Natural killer cell (primary cell): Measurements from ENCODE around the gene KCNJ6. TPM values are rescaled to one million over a fixed set of nuclear protein-coding genes. Genes with fewer than 3 reads are reported as not detected.

Source experiments
- ATAC-seq, 3 donors: fragments of 150-1000 bp in 2 of 3; fragments of 200-7000 bp in 1 of 3; cut with Tn5 transposase; 1 replicate in 1 of 3; 2 replicates in 2 of 3; pipeline ENCODE4 v1.10.0; 2021; ENCODE audit warnings: mild to moderate bottlenecking in 2 of 3, moderate library complexity in 2 of 3
- DNase-seq, 2 donors: peaks; one replicate each; pipeline versions ENCODE4 v3.0.0 to v3.0.0-alpha.2; 2013 to 2021; ENCODE audit warnings: mixed read lengths in 1 of 2
- H3K27ac ChIP-seq: one replicate; pipeline ENCODE4 v1.5.1; 2013; ENCODE audit warnings: mild to moderate bottlenecking, low read length
- H3K27me3 ChIP-seq: one replicate; pipeline ENCODE4 v1.6.1; 2013; ENCODE audit warnings: low read length; ENCODE audit not compliant: control insufficient read depth, insufficient read depth
- H3K36me3 ChIP-seq: one replicate; pipeline ENCODE4 v1.6.1; 2013; ENCODE audit warnings: low read length; ENCODE audit not compliant: control insufficient read depth, insufficient read depth
- H3K4me1 ChIP-seq: one replicate; pipeline ENCODE4 v1.6.1; 2013; ENCODE audit warnings: low read length; ENCODE audit not compliant: control insufficient read depth, insufficient read depth
- H3K4me3 ChIP-seq: one replicate; pipeline ENCODE4 v1.5.1; 2013; ENCODE audit warnings: low read length
- H3K9me3 ChIP-seq: one replicate; pipeline ENCODE4 v1.6.1; 2013; ENCODE audit warnings: low read length; ENCODE audit not compliant: control insufficient read depth, insufficient read depth
- H3K27ac Mint-ChIP-seq, 2 donors: one replicate each; pipeline ENCODE4 v1.8.0; 2022; ENCODE audit warnings: mild to moderate bottlenecking in 2 of 2, mixed read lengths in 2 of 2, moderate library complexity in 1 of 2
- H3K27me3 Mint-ChIP-seq, 2 donors: one replicate each; pipeline ENCODE4 v1.8.0; 2022; ENCODE audit warnings: low read depth in 2 of 2, mixed read lengths in 2 of 2
- H3K36me3 Mint-ChIP-seq: one replicate; pipeline ENCODE4 v1.8.0; 2022; ENCODE audit warnings: mixed read lengths
- H3K4me1 Mint-ChIP-seq, 2 donors: one replicate each; pipeline ENCODE4 v1.8.0; 2022; ENCODE audit warnings: mixed read lengths in 2 of 2
- H3K4me3 Mint-ChIP-seq: one replicate; pipeline ENCODE4 v1.8.0; 2022; ENCODE audit warnings: mild to moderate bottlenecking, moderate library complexity, mixed read lengths
- H3K9me3 Mint-ChIP-seq, 2 donors: one replicate each; pipeline ENCODE4 v1.8.0; 2022; ENCODE audit warnings: mixed read lengths in 2 of 2
- WGBS: methylation state at CpG from one replicate; pipeline ENCODE4 v1.1.7; 2013; ENCODE audit warnings: missing lambda C conversion rate; ENCODE audit not compliant: insufficient coverage; 5-methylcytosine and 5-hydroxymethylcytosine counted together
- intact Hi-C: fragments of 100-400 bp; cut with micrococcal nuclease; formaldehyde crosslinking; loops from one replicate; pipeline ENCODE4 v1.14.2; 2022
- total RNA-seq, 4 donors: library from RNA; stranded (reverse); fragments of 120-200 nt in 1 of 4; gene quantifications; one replicate each; pipeline versions ENCODE4 v1.2.3 to v1.2.4, GENCODE V29; 2013 to 2022
- TF ChIP-seq, protein P1 (sequence below): fragments of 200-600 bp; IDR thresholded peaks from one replicate; pipeline ENCODE4 v1.8.0; 2022; ENCODE audit warnings: antibody characterized with exemption

KCNJ6 gene
- total RNA-seq, 3 donors from 2014 or later (not counting 1 experiment from before 2014, with no cell fraction given), result not detected

DNA sequence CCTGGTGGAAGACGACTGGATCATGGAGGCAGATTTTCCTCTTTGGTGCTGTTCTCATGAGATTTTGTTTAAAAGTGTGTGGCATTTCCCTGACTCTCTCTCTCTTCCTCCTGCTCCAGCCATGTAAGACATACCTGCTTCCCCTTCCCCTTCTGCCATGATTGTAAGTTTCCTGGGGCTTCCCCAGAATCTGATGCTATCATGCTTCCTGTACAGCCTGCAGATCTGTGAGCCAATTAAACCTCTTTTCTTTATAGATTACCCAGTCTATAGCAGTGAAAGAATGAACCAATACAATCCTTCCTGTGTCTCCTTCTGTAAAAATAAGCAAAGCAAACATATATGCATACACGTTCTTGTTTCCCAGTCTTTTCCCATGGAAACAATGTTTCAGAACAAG lies 276.5 kb downstream of the KCNJ6 start:
- ATAC-seq, result no peak
- no peaks in the 10 kb centered on the region for H3K9me3 Mint-ChIP-seq
- Histone ChIP-seq H3K27me3 (no peaks in the 10 kb centered on the region), H3K9me3 (no peaks in the 10 kb centered on the region), H3K27ac (no peak overlapping the region), H3K36me3 (no peaks in the 10 kb centered on the region), H3K4me1 (no peaks in the 10 kb centered on the region), H3K4me3 (no peak overlapping the region)
- no peak overlapping the region for H3K27ac Mint-ChIP-seq
- H3K36me3 Mint-ChIP-seq, result no peaks in the 10 kb centered on the region
- 90% methylated on average over 2 of the region's 2 CpGs for WGBS
- H3K27me3 Mint-ChIP-seq, result peaks cover 40 to 56% of the 10 kb centered on the region in 2 donors
- H3K4me1 Mint-ChIP-seq, result no peaks in the 10 kb centered on the region
- no peak overlapping the region for H3K4me3 Mint-ChIP-seq
- intact Hi-C loops, result no loop called here
- DNase-seq, result no peak
- TF ChIP-seq, protein P1, sequence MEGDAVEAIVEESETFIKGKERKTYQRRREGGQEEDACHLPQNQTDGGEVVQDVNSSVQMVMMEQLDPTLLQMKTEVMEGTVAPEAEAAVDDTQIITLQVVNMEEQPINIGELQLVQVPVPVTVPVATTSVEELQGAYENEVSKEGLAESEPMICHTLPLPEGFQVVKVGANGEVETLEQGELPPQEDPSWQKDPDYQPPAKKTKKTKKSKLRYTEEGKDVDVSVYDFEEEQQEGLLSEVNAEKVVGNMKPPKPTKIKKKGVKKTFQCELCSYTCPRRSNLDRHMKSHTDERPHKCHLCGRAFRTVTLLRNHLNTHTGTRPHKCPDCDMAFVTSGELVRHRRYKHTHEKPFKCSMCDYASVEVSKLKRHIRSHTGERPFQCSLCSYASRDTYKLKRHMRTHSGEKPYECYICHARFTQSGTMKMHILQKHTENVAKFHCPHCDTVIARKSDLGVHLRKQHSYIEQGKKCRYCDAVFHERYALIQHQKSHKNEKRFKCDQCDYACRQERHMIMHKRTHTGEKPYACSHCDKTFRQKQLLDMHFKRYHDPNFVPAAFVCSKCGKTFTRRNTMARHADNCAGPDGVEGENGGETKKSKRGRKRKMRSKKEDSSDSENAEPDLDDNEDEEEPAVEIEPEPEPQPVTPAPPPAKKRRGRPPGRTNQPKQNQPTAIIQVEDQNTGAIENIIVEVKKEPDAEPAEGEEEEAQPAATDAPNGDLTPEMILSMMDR, result no peak

DNA sequence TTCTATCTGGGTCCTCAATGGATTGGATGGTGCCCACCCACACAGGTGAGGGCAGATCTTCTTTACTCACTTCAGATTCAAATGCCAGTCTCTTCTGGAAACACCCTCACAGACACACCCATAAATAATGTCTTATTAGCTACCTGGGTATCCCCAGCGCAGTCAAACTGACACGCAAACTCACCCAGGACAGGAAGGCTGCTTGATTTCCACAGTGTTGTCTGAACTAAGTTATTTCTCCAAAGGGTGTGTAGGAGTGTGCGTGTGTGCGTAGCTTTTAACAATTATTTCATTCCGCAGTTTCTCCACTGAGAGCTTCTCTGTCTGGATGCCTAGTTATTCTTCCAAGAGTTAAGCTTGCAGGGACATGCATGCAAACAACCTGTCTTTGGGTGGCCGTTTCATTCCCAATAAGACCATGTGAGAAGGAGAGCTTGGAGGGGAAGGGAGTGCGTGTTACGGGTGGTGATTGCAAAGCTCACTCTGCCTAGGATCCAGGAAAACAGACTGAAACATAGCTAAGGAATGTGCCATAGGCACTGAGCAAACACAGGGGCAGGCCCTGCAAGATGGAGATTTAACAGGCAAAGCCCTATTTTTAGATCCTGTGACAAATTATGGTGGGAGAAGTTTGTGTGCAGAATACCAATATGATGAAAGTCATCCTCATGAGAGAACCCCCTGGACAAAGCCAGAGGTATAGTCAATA lies 280.0 kb downstream of the KCNJ6 start:
- no peak for DNase-seq
- H3K36me3 Mint-ChIP-seq, result no peaks in the 10 kb centered on the region
- H3K9me3 Mint-ChIP-seq, result no peaks in the 10 kb centered on the region

DNA sequence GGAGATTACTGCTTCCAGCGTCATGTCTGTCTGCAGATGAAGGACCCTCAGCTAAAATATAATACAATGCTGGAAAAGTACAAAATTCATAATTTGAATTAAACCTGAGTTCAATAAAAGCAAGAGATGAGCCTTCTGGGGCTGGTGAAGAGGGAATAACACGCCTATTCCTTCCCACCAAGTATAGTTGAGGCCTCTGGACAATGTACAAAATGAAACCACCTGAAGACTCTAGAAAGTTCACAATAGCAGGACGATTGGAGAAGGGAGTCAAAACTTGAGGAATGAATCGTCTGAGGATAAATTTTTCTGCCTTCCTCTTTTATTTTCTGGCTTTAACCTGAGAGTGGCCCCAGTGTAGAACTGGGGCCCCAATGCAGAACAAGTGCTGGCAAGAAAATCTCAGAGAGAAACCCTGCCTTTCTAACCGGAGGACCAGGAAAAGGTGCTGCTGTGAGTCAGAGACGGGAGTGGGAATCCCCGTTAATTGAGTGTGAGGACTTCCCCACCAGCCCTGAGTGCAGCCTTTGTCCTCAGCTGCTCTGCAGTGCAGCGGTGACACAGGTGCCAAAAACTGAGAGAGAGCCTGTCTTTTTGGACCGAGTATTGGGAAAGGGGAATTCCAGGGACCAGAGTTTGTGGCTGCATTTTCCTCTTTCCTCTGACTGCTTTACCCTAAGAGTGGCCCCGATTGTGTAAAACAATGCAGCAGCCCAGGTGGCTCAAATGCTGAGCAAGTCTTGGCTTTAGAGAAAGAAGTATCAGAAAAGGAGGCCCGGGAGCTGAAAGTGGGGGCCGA lies 284.7 kb downstream of the KCNJ6 start:
- Histone ChIP-seq H3K27me3 (peaks cover 2% of the 10 kb centered on the region), H3K36me3 (no peaks in the 10 kb centered on the region), H3K27ac (no peak overlapping the region), H3K4me3 (no peak overlapping the region), H3K9me3 (no peaks in the 10 kb centered on the region), H3K4me1 (no peaks in the 10 kb centered on the region)
- TF ChIP-seq, protein P1, result no peak
- 57% methylated on average over 10 of the region's 12 CpGs for WGBS
- ATAC-seq (peak in 1 of 3 donors; percentile 38), DNase-seq (peak in 1 of 2 donors; percentile 6)
- intact Hi-C loops, result no loop called here
- Mint-ChIP-seq H3K9me3 (no peaks in the 10 kb centered on the region), H3K4me3 (no peak overlapping the region), H3K36me3 (no peaks in the 10 kb centered on the region), H3K4me1 (no peaks in the 10 kb centered on the region), H3K27ac (no peak overlapping the region), H3K27me3 (peaks cover 35 to 74% of the 10 kb centered on the region in 2 donors)

More for the DNA sequence above, 280.0 kb downstream of the KCNJ6 start:
- H3K27me3 Mint-ChIP-seq, result peaks cover 33 to 72% of the 10 kb centered on the region in 2 donors
- Histone ChIP-seq H3K27me3 (peaks cover 2% of the 10 kb centered on the region), H3K27ac (no peak overlapping the region), H3K9me3 (no peaks in the 10 kb centered on the region), H3K36me3 (no peaks in the 10 kb centered on the region), H3K4me3 (no peak overlapping the region), H3K4me1 (no peaks in the 10 kb centered on the region)
- 87% methylated on average over 8 of the region's 8 CpGs for WGBS
- no peak for ATAC-seq
- H3K4me3 Mint-ChIP-seq, result no peak overlapping the region
- H3K4me1 Mint-ChIP-seq, result no peaks in the 10 kb centered on the region
- H3K27ac Mint-ChIP-seq, result no peak overlapping the region
- intact Hi-C loops, result no loop called here
- TF ChIP-seq, protein P1, result no peak
